Measurements from ENCODE around the gene SEMA4C. TPM values are rescaled to one million over a fixed set of nuclear protein-coding genes. Genes with fewer than 3 reads are reported as not detected.
A peak's percentile ranks its signal among the peaks of the same experiment; 100 is the strongest.

Gene SEMA4C
- polyA plus RNA-seq, 2 of the 4 experiments (the other 2 are of a cell fraction): 11.0 to 14.4 TPM

GRCh38 chr2:96823198-96823597, 46.7 kb downstream of the SEMA4C start:
- ChIA-PET CTCF (interaction anchor here (1.3 to 6.2 kb wide), 3 partner anchors 7 to 63 kb away, joined by 3 to 24 read pairs (median 5); partner anchors contain the start of genes ANKRD39 and CNNM3), POLR2A (interaction anchor here (0.9 kb wide), 1 partner anchor 46 kb away, joined by 3 read pairs; no protein-coding TSS in a partner anchor)
- peak overlapping the region in 1 of 2 experiments; percentile 51; a peak in 1 of 6 replicates for H3K27ac ChIP-seq
- H3K9me3 ChIP-seq: no peaks in the 10 kb centered on the region
- FAIRE-seq (no peak), ATAC-seq (no peak), DNase-seq (ENCODE audit: low read depth in 1 of 2, low spot score in 1 of 2) (no peak)
- 96% methylated on average over 10 of the region's 11 CpGs for WGBS (ENCODE audit: missing lambda C conversion rate)
- TF ChIP-seq EHMT2 (IDR thresholded peaks at IDR 0.05; ENCODE audit: low read depth) (no peak), POLR2A (IDR thresholded peaks at IDR 0.05; ENCODE audit: low read length) (no peak), HDAC2 (IDR thresholded peaks at IDR 0.05) (no peak)
- no peak overlapping the region for H3K4me2 ChIP-seq
- no peak overlapping the region for H3K4me3 ChIP-seq
- peaks cover 29% of the 10 kb centered on the region for H3K4me1 ChIP-seq

GRCh38 chr2:96822786-96823185, 47.1 kb downstream of the SEMA4C start:
- ATAC-seq (no peak), FAIRE-seq (no peak), DNase-seq (ENCODE audit: low read depth in 1 of 2, low spot score in 1 of 2) (no peak)
- no peak overlapping the region for H3K27ac ChIP-seq
- WGBS (ENCODE audit: missing lambda C conversion rate): 74% methylated on average over 4 of the region's 4 CpGs
- H3K9me3 ChIP-seq: no peaks in the 10 kb centered on the region
- H3K4me3 ChIP-seq: no peak overlapping the region
- ChIA-PET CTCF (interaction anchor here (1.3 to 6.2 kb wide), 2 partner anchors 6 to 35 kb away, joined by 5 to 24 read pairs; partner anchors contain the start of genes ANKRD39 and CNNM3), POLR2A (no interaction called here)
- no peak overlapping the region for H3K4me2 ChIP-seq
- H3K4me1 ChIP-seq: peaks cover 33% of the 10 kb centered on the region
- TF ChIP-seq CTCF (IDR thresholded peaks at IDR 0.05) (no peak), JUN (IDR thresholded peaks at IDR 0.05) (no peak), GATA3 (IDR thresholded peaks at IDR 0.05; ENCODE audit: borderline replicate concordance) (no peak), MYC (IDR thresholded peaks at IDR 0.05; ENCODE audit: borderline replicate concordance, low read length) (no peak), BCL3 (IDR thresholded peaks at IDR 0.05) (no peak), NPAS2 (CRISPR knock-in tag; IDR thresholded peaks at IDR 0.05; ENCODE audit: borderline replicate concordance) (no peak)

GRCh38 chr2:96821113-96821675, 48.7 kb downstream of the SEMA4C start:
- no peak for FAIRE-seq
- ChIA-PET CTCF (interaction anchor here (1.1 to 3.7 kb wide), 6 partner anchors 10 to 291 kb away, joined by 3 to 18 read pairs (median 5); partner anchors contain the start of gene ANKRD36), POLR2A (no interaction called here)
- ATAC-seq: no peak
- no peaks in the 10 kb centered on the region for H3K9me3 ChIP-seq
- H3K4me1 ChIP-seq: peaks cover 38% of the 10 kb centered on the region
- no peak for DNase-seq (ENCODE audit: low read depth in 1 of 2, low spot score in 1 of 2)
- no peak overlapping the region for H3K4me2 ChIP-seq
- WGBS (ENCODE audit: missing lambda C conversion rate): 88% methylated on average over 11 of the region's 11 CpGs
- H3K4me3 ChIP-seq: no peak overlapping the region
- TF ChIP-seq CHD4 (IDR thresholded peaks at IDR 0.05; ENCODE audit: borderline replicate concordance) (no peak), TFCP2L1 (CRISPR knock-in tag; IDR thresholded peaks at IDR 0.05) (no peak), ZFP36 (IDR thresholded peaks at IDR 0.05; ENCODE audit: borderline replicate concordance, partially characterized antibody) (no peak), POLR2AphosphoS2 (conservative IDR thresholded peaks at IDR 0.05; ENCODE audit: low read length) (no peak), NR3C1 (IDR thresholded peaks at IDR 0.05) (no peak), ZNF302 (CRISPR knock-in tag; IDR thresholded peaks at IDR 0.05) (no peak), REST (IDR thresholded peaks at IDR 0.05) (no peak), EHF (CRISPR knock-in tag; IDR thresholded peaks at IDR 0.05) (no peak), POLR2A (IDR thresholded peaks at IDR 0.05; ENCODE audit: low read length) (no peak), ESRRA (IDR thresholded peaks at IDR 0.05; ENCODE audit: borderline replicate concordance, low read length) (no peak), EP300 (IDR thresholded peaks at IDR 0.05) (no peak), GATA3 (IDR thresholded peaks at IDR 0.05; ENCODE audit: borderline replicate concordance) (no peak), SMC3 (IDR thresholded peaks at IDR 0.05) (no peak), CEBPB (IDR thresholded peaks at IDR 0.05) (no peak), BHLHE40 (IDR thresholded peaks at IDR 0.05; ENCODE audit: low read depth, low read length) (no peak), MYC (IDR thresholded peaks at IDR 0.05; ENCODE audit: borderline replicate concordance, low read length) (no peak)
- H3K27ac ChIP-seq: no peak overlapping the region
